Measurements from ENCODE around the gene VSX2. TPM values are rescaled to one million over a fixed set of nuclear protein-coding genes. Genes with fewer than 3 reads are reported as not detected.

Gene VSX2
- total RNA-seq, 1 experiment from 2014 or later: not detected

- H3K27me3 ChIP-seq (ENCODE audit: insufficient read depth, low read length): peaks cover 47% of the 10 kb centered on the region
- no CpG with 5 or more reads among the region's 3 CpGs for WGBS (ENCODE audit: extremely low coverage, insufficient read length, low lambda C conversion rate)
- H2BK120ac ChIP-seq (ENCODE audit: low read depth, low read length, poor library complexity, severe bottlenecking): no peak overlapping the region
- Mint-ChIP-seq H3K9me3 (no peaks in the 10 kb centered on the region; a peak in 2 of 5 replicates), H3K4me3 (peak overlapping the region in 1 of 2 experiments; percentile 8; a peak in 1 of 5 replicates), H3K4me1 (peaks cover 35 to 66% of the 10 kb centered on the region in 2 experiments), H3K27me3 (ENCODE audit: low read depth) (peaks cover 91% of the 10 kb centered on the region), H3K36me3 (ENCODE audit: insufficient read depth in 1 of 3, low read depth in 3 of 3) (no peaks in the 10 kb centered on the region; a peak in 1 of 7 replicates), H3K27ac (no peak overlapping the region)
- H3K9me3 ChIP-seq (ENCODE audit: control insufficient read depth, low read depth, low read length): no peaks in the 10 kb centered on the region
- TF ChIP-seq, protein P1, sequence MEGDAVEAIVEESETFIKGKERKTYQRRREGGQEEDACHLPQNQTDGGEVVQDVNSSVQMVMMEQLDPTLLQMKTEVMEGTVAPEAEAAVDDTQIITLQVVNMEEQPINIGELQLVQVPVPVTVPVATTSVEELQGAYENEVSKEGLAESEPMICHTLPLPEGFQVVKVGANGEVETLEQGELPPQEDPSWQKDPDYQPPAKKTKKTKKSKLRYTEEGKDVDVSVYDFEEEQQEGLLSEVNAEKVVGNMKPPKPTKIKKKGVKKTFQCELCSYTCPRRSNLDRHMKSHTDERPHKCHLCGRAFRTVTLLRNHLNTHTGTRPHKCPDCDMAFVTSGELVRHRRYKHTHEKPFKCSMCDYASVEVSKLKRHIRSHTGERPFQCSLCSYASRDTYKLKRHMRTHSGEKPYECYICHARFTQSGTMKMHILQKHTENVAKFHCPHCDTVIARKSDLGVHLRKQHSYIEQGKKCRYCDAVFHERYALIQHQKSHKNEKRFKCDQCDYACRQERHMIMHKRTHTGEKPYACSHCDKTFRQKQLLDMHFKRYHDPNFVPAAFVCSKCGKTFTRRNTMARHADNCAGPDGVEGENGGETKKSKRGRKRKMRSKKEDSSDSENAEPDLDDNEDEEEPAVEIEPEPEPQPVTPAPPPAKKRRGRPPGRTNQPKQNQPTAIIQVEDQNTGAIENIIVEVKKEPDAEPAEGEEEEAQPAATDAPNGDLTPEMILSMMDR (conservative IDR thresholded peaks at IDR 0.05): peak; percentile 59
- H3K9ac ChIP-seq (ENCODE audit: extremely low read depth, insufficient read length, low read length): no peak overlapping the region
- no peak overlapping the region for H3T11ph ChIP-seq (ENCODE audit: low read length)
- no peaks in the 10 kb centered on the region for H3K79me2 ChIP-seq (ENCODE audit: insufficient read depth, low read length)
- DNase-seq: peak; percentile 55
- H2BK5ac ChIP-seq (ENCODE audit: insufficient read length, low read length): no peak overlapping the region
- H4K8ac ChIP-seq (replicated peaks; ENCODE audit: insufficient read length, low read depth, low read length): no peak overlapping the region
- no peak overlapping the region for H3K56ac ChIP-seq (ENCODE audit: insufficient read length, low read depth, low read length)
- H3K4me1 ChIP-seq (ENCODE audit: insufficient read depth, low read length): peaks cover 6% of the 10 kb centered on the region; the same call in 1 of the 2 replicates
- H2BK12ac ChIP-seq (ENCODE audit: insufficient read length, low read depth, low read length): no peak overlapping the region
- H4K20me1 ChIP-seq (ENCODE audit: control insufficient read depth, insufficient read depth, insufficient read length): no peaks in the 10 kb centered on the region
- no peak overlapping the region for H4K91ac ChIP-seq (ENCODE audit: insufficient read length, low read depth, low read length)
- H2BK20ac ChIP-seq (ENCODE audit: low read depth, low read length, poor library complexity, severe bottlenecking): no peak overlapping the region
- no peak overlapping the region for H2BK15ac ChIP-seq (ENCODE audit: low read depth, low read length)
- H2AFZ ChIP-seq (ENCODE audit: low read length): no peak overlapping the region
- H3K14ac ChIP-seq (ENCODE audit: insufficient read depth, low read length): no peak overlapping the region
- H3K18ac ChIP-seq (ENCODE audit: insufficient read length, low read depth, low read length): no peak overlapping the region
- H3K4me2 ChIP-seq (ENCODE audit: insufficient read depth, insufficient read length, low read length): no peak overlapping the region
- no peak overlapping the region for H4K5ac ChIP-seq (ENCODE audit: insufficient read length, low read depth, low read length)
- H3K23me2 ChIP-seq (ENCODE audit: insufficient read length, low read depth, low read length, poor library complexity, severe bottlenecking): peaks cover 21% of the 10 kb centered on the region
- H2AK5ac ChIP-seq (ENCODE audit: insufficient read length, low read length): no peak overlapping the region
- no peak overlapping the region for H3K27ac ChIP-seq (ENCODE audit: insufficient read length, low read depth, low read length)
- no peaks in the 10 kb centered on the region for H3K79me1 ChIP-seq (ENCODE audit: insufficient read depth, low read depth, low read length, poor library complexity, severe bottlenecking)
- no peak overlapping the region for H3K4ac ChIP-seq (ENCODE audit: low read depth, low read length)
- no peak overlapping the region for H3K23ac ChIP-seq (ENCODE audit: insufficient read length, low read depth, low read length)
Measured at GRCh38 chr14:74244115-74244514, 4.9 kb downstream of the VSX2 start.

Data from H9 (cell line).